Measurements from ENCODE around the gene PLXNC1.
A peak's percentile ranks its signal among the peaks of the same experiment; 100 is the strongest.

The PLXNC1 gene

GRCh38 chr12:94149119-94149780, 873 bp downstream of the PLXNC1 start:
- Histone ChIP-seq H3K4me3 (ENCODE audit: low read length) (peak overlapping the region; percentile 67), H3K36me3 (ENCODE audit: control insufficient read depth, insufficient read depth, low read length, severe bottlenecking) (no peaks in the 10 kb centered on the region), H3K9me3 (ENCODE audit: control insufficient read depth, low read length) (no peaks in the 10 kb centered on the region), H3K4me1 (ENCODE audit: control insufficient read depth, insufficient read depth, low read length) (peaks cover 3% of the 10 kb centered on the region), H3K27me3 (replicated peaks; ENCODE audit: control insufficient read depth, insufficient read depth, low read length) (peaks cover 46% of the 10 kb centered on the region), H3K9ac (ENCODE audit: low read length) (no peak overlapping the region)
- DNase-seq (ENCODE audit: low read depth) = peak; percentile 55

GRCh38 chr12:94149781-94150239, 1.4 kb downstream of the PLXNC1 start:
- Histone ChIP-seq H3K4me1 (ENCODE audit: control insufficient read depth, insufficient read depth, low read length) (peaks cover 3% of the 10 kb centered on the region), H3K27me3 (replicated peaks; ENCODE audit: control insufficient read depth, insufficient read depth, low read length) (peaks cover 42% of the 10 kb centered on the region), H3K4me3 (ENCODE audit: low read length) (peak overlapping the region; percentile 67), H3K9ac (ENCODE audit: low read length) (no peak overlapping the region), H3K36me3 (ENCODE audit: control insufficient read depth, insufficient read depth, low read length, severe bottlenecking) (no peaks in the 10 kb centered on the region), H3K9me3 (ENCODE audit: control insufficient read depth, low read length) (no peaks in the 10 kb centered on the region)
- DNase-seq (ENCODE audit: low read depth) = peak; percentile 34

GRCh38 chr12:94150240-94151121, 2.1 kb downstream of the PLXNC1 start:
- Histone ChIP-seq H3K4me3 (ENCODE audit: low read length) (peak overlapping the region; percentile 67), H3K27me3 (replicated peaks; ENCODE audit: control insufficient read depth, insufficient read depth, low read length) (peaks cover 45% of the 10 kb centered on the region), H3K4me1 (ENCODE audit: control insufficient read depth, insufficient read depth, low read length) (peaks cover 3% of the 10 kb centered on the region), H3K9me3 (ENCODE audit: control insufficient read depth, low read length) (no peaks in the 10 kb centered on the region), H3K36me3 (ENCODE audit: control insufficient read depth, insufficient read depth, low read length, severe bottlenecking) (no peaks in the 10 kb centered on the region), H3K9ac (ENCODE audit: low read length) (no peak overlapping the region)
- no peak for DNase-seq (ENCODE audit: low read depth)

GRCh38 chr12:94151582-94151981, 3.2 kb downstream of the PLXNC1 start:
- peaks cover 3% of the 10 kb centered on the region for H3K4me1 ChIP-seq (ENCODE audit: control insufficient read depth, insufficient read depth, low read length)
- no peak overlapping the region for H3K9ac ChIP-seq (ENCODE audit: low read length)
- no peak overlapping the region for H3K4me3 ChIP-seq (ENCODE audit: low read length)
- H3K27me3 ChIP-seq (replicated peaks; ENCODE audit: control insufficient read depth, insufficient read depth, low read length) = peaks cover 49% of the 10 kb centered on the region
- no peaks in the 10 kb centered on the region for H3K9me3 ChIP-seq (ENCODE audit: control insufficient read depth, low read length)
- DNase-seq (ENCODE audit: low read depth) = no peak
- no peaks in the 10 kb centered on the region for H3K36me3 ChIP-seq (ENCODE audit: control insufficient read depth, insufficient read depth, low read length, severe bottlenecking)

GRCh38 chr12:94152292-94153078, 4.1 kb downstream of the PLXNC1 start:
- Histone ChIP-seq H3K4me3 (ENCODE audit: low read length) (no peak overlapping the region), H3K36me3 (ENCODE audit: control insufficient read depth, insufficient read depth, low read length, severe bottlenecking) (no peaks in the 10 kb centered on the region), H3K27me3 (replicated peaks; ENCODE audit: control insufficient read depth, insufficient read depth, low read length) (peaks cover 40% of the 10 kb centered on the region), H3K9ac (ENCODE audit: low read length) (no peak overlapping the region), H3K9me3 (ENCODE audit: control insufficient read depth, low read length) (no peaks in the 10 kb centered on the region), H3K4me1 (ENCODE audit: control insufficient read depth, insufficient read depth, low read length) (peaks cover 3% of the 10 kb centered on the region)
- no peak for DNase-seq (ENCODE audit: low read depth)

GRCh38 chr12:94157181-94157580, 8.8 kb downstream of the PLXNC1 start:
- Histone ChIP-seq H3K9ac (ENCODE audit: low read length) (no peak overlapping the region), H3K4me3 (ENCODE audit: low read length) (no peak overlapping the region), H3K9me3 (ENCODE audit: control insufficient read depth, low read length) (no peaks in the 10 kb centered on the region), H3K27me3 (replicated peaks; ENCODE audit: control insufficient read depth, insufficient read depth, low read length) (peaks cover 22% of the 10 kb centered on the region), H3K36me3 (ENCODE audit: control insufficient read depth, insufficient read depth, low read length, severe bottlenecking) (no peaks in the 10 kb centered on the region), H3K4me1 (ENCODE audit: control insufficient read depth, insufficient read depth, low read length) (no peaks in the 10 kb centered on the region)
- no peak for DNase-seq (ENCODE audit: low read depth)

GRCh38 chr12:94157981-94158411, 9.6 kb downstream of the PLXNC1 start:
- H3K27me3 ChIP-seq (replicated peaks; ENCODE audit: control insufficient read depth, insufficient read depth, low read length) = peaks cover 26% of the 10 kb centered on the region

GRCh38 chr12:94158666-94159065, 10.3 kb downstream of the PLXNC1 start:
- DNase-seq (ENCODE audit: low read depth) = no peak
- no peak overlapping the region for H3K4me3 ChIP-seq (ENCODE audit: low read length)
- H3K9ac ChIP-seq (ENCODE audit: low read length) = no peak overlapping the region
- no peaks in the 10 kb centered on the region for H3K36me3 ChIP-seq (ENCODE audit: control insufficient read depth, insufficient read depth, low read length, severe bottlenecking)
- no peaks in the 10 kb centered on the region for H3K9me3 ChIP-seq (ENCODE audit: control insufficient read depth, low read length)
- peaks cover 23% of the 10 kb centered on the region for H3K27me3 ChIP-seq (replicated peaks; ENCODE audit: control insufficient read depth, insufficient read depth, low read length)
- H3K4me1 ChIP-seq (ENCODE audit: control insufficient read depth, insufficient read depth, low read length) = no peaks in the 10 kb centered on the region

More at GRCh38 chr12:94157981-94158411, 9.6 kb downstream of the PLXNC1 start:
- Histone ChIP-seq H3K9me3 (ENCODE audit: control insufficient read depth, low read length) (no peaks in the 10 kb centered on the region), H3K36me3 (ENCODE audit: control insufficient read depth, insufficient read depth, low read length, severe bottlenecking) (no peaks in the 10 kb centered on the region), H3K9ac (ENCODE audit: low read length) (no peak overlapping the region), H3K4me1 (ENCODE audit: control insufficient read depth, insufficient read depth, low read length) (no peaks in the 10 kb centered on the region), H3K4me3 (ENCODE audit: low read length) (no peak overlapping the region)
- no peak for DNase-seq (ENCODE audit: low read depth)

- Histone ChIP-seq H3K4me3 (ENCODE audit: low read length) (no peak overlapping the region), H3K9ac (ENCODE audit: low read length) (no peak overlapping the region), H3K27me3 (replicated peaks; ENCODE audit: control insufficient read depth, insufficient read depth, low read length) (peaks cover 29% of the 10 kb centered on the region), H3K36me3 (ENCODE audit: control insufficient read depth, insufficient read depth, low read length, severe bottlenecking) (no peaks in the 10 kb centered on the region), H3K4me1 (ENCODE audit: control insufficient read depth, insufficient read depth, low read length) (no peaks in the 10 kb centered on the region), H3K9me3 (ENCODE audit: control insufficient read depth, low read length) (no peaks in the 10 kb centered on the region)
- DNase-seq (ENCODE audit: low read depth) = no peak
Observed at GRCh38 chr12:94162108-94162507, 13.7 kb downstream of the PLXNC1 start.

- Histone ChIP-seq H3K27me3 (replicated peaks; ENCODE audit: control insufficient read depth, insufficient read depth, low read length) (peaks cover 42% of the 10 kb centered on the region), H3K9ac (ENCODE audit: low read length) (no peak overlapping the region), H3K4me3 (ENCODE audit: low read length) (no peak overlapping the region), H3K4me1 (ENCODE audit: control insufficient read depth, insufficient read depth, low read length) (no peaks in the 10 kb centered on the region), H3K36me3 (ENCODE audit: control insufficient read depth, insufficient read depth, low read length, severe bottlenecking) (no peaks in the 10 kb centered on the region), H3K9me3 (ENCODE audit: control insufficient read depth, low read length) (no peaks in the 10 kb centered on the region)
- no peak for DNase-seq (ENCODE audit: low read depth)
Observed at GRCh38 chr12:94163850-94164249, 15.5 kb downstream of the PLXNC1 start.

- no peaks in the 10 kb centered on the region for H3K36me3 ChIP-seq (ENCODE audit: control insufficient read depth, insufficient read depth, low read length, severe bottlenecking)
- H3K27me3 ChIP-seq (replicated peaks; ENCODE audit: control insufficient read depth, insufficient read depth, low read length) = peaks cover 48% of the 10 kb centered on the region
Observed at GRCh38 chr12:94165138-94165537, 16.8 kb downstream of the PLXNC1 start.

More at GRCh38 chr12:94165138-94165537, 16.8 kb downstream of the PLXNC1 start:
- Histone ChIP-seq H3K4me3 (ENCODE audit: low read length) (no peak overlapping the region), H3K9me3 (ENCODE audit: control insufficient read depth, low read length) (no peaks in the 10 kb centered on the region), H3K4me1 (ENCODE audit: control insufficient read depth, insufficient read depth, low read length) (no peaks in the 10 kb centered on the region), H3K9ac (ENCODE audit: low read length) (no peak overlapping the region)
- DNase-seq (ENCODE audit: low read depth) = no peak

Measured in adipocyte (in vitro differentiated cells).